ENCODE measurements around the gene PCCA. TPM values are rescaled to one million over a fixed set of nuclear protein-coding genes. Genes with fewer than 3 reads are reported as not detected.

The PCCA gene
- total and polyA plus RNA-seq, 2 donors (not counting 3 experiments of a cell fraction or from before 2014, with no cell fraction given) = 5.7 to 20.2 TPM

- DNase-seq (ENCODE audit: low read depth, low spot score) (no peak), FAIRE-seq (no peak)
- Histone ChIP-seq H3K9ac (replicated peaks; ENCODE audit: extremely low read depth, insufficient read depth, low read length) (no peak overlapping the region), H3K4me2 (ENCODE audit: insufficient read depth, low read length) (no peak overlapping the region), H3K9me3 (replicated peaks; ENCODE audit: control insufficient read depth, insufficient read depth, low read length) (peaks cover 2% of the 10 kb centered on the region), H3K27ac (ENCODE audit: insufficient read depth, low read depth, low read length) (no peak overlapping the region), H4K20me1 (replicated peaks; ENCODE audit: control insufficient read depth, extremely low read depth, insufficient read depth, low read length) (no peaks in the 10 kb centered on the region), H3K4me3 (replicated peaks in 1 of 3; ENCODE audit: insufficient read depth in 1 of 3, low read depth in 1 of 3, low read length in 3 of 3) (no peak overlapping the region), H3K9me1 (replicated peaks; ENCODE audit: control insufficient read depth, extremely low read depth, insufficient read depth, low read length) (no peaks in the 10 kb centered on the region), H2AFZ (ENCODE audit: low read depth, low read length) (no peak overlapping the region), H3K27me3 (ENCODE audit: control insufficient read depth in 2 of 2, insufficient read depth in 2 of 2, low read length in 2 of 2) (no peaks in the 10 kb centered on the region), H3K36me3 (ENCODE audit: control insufficient read depth in 2 of 2, extremely low read depth in 1 of 2, insufficient read depth in 2 of 2, low read length in 2 of 2) (peaks cover 0 to 2% of the 10 kb centered on the region in 2 experiments), H3K79me2 (ENCODE audit: control insufficient read depth, insufficient read depth, low read length) (no peaks in the 10 kb centered on the region), H3K4me1 (ENCODE audit: control insufficient read depth, extremely low read depth, insufficient read depth, low read length) (peaks cover under 1% of the 10 kb centered on the region)
- TF ChIP-seq POLR2AphosphoS5 (IDR thresholded peaks at IDR 0.05; ENCODE audit: insufficient read depth, low read depth, low read length) (no peak), MYC (IDR thresholded peaks at IDR 0.05; ENCODE audit: low read depth, low read length) (no peak), GATA2 (IDR thresholded peaks at IDR 0.05; ENCODE audit: insufficient read depth, insufficient read length, low read depth, low read length) (no peak), FOS (IDR thresholded peaks at IDR 0.05; ENCODE audit: borderline replicate concordance, insufficient read depth, low read length) (no peak), JUN (IDR thresholded peaks at IDR 0.05; ENCODE audit: borderline replicate concordance, insufficient read depth, insufficient read length, low read depth) (no peak), EZH2 (IDR thresholded peaks at IDR 0.05; ENCODE audit: borderline replicate concordance, low read depth, low read length, severe bottlenecking) (no peak), MAX (IDR thresholded peaks at IDR 0.05; ENCODE audit: insufficient read depth, insufficient read length) (no peak), POLR2A (IDR thresholded peaks at IDR 0.05; ENCODE audit: low read depth, low read length) (no peak)
- TF ChIP-seq, protein P1, sequence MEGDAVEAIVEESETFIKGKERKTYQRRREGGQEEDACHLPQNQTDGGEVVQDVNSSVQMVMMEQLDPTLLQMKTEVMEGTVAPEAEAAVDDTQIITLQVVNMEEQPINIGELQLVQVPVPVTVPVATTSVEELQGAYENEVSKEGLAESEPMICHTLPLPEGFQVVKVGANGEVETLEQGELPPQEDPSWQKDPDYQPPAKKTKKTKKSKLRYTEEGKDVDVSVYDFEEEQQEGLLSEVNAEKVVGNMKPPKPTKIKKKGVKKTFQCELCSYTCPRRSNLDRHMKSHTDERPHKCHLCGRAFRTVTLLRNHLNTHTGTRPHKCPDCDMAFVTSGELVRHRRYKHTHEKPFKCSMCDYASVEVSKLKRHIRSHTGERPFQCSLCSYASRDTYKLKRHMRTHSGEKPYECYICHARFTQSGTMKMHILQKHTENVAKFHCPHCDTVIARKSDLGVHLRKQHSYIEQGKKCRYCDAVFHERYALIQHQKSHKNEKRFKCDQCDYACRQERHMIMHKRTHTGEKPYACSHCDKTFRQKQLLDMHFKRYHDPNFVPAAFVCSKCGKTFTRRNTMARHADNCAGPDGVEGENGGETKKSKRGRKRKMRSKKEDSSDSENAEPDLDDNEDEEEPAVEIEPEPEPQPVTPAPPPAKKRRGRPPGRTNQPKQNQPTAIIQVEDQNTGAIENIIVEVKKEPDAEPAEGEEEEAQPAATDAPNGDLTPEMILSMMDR (IDR thresholded peaks at IDR 0.05; ENCODE audit: extremely low read depth in 1 of 2, insufficient read depth in 1 of 2, low read depth in 1 of 2, low read length in 2 of 2) = no peak
- dilution Hi-C loops (cut with MboI; ENCODE audit: extremely low pct_ligation_motif_present, low sequenced_read_pairs) (no loop called here), intact Hi-C loops (cut with micrococcal nuclease) (no loop called here)
- ChIA-PET POLR2A (no interaction called here), CTCF (no interaction called here)
- BruUV-seq (replicated peaks) = no TSS peak
Measured at GRCh38 chr13:100124265-100124664, 35.4 kb downstream of the PCCA start.
